HEK293 (cell line): Measurements from ENCODE around the gene SEPTIN2.

Experiments used
- CTCF ChIA-PET: fragments of 350-600 bp; formaldehyde crosslinking; extraction: SDS; loops from one replicate; lab custom pipeline; 2021; ENCODE audit warnings: antibody characterized with exemption; lab: Yijun Ruan, JAX
- POLR2A ChIA-PET: fragments of 300-600 bp; formaldehyde crosslinking; extraction: SDS; loops from one replicate; lab custom pipeline; 2020; ENCODE audit warnings: antibody characterized with exemption, inconsistent platforms; lab: Yijun Ruan, JAX
- H3K27ac ChIP-seq: fragments of 200-500 bp; sonication (Bioruptor generic); 2 replicates; pipeline ENCODE4 v1.5.1; 2014; ENCODE audit warnings: low read depth, low read length, control low read depth, inconsistent platforms; ENCODE audit errors: extremely low read depth
- H3K36me3 ChIP-seq, 2 experiments: fragments of 200-500 bp in 1 of 2; sonication (Bioruptor generic) in 1 of 2; 1 replicate in 1 of 2; 2 replicates in 1 of 2; pipeline ENCODE4 v1.5.1; 2014 to 2017; ENCODE audit warnings: inconsistent platforms in 2 of 2, low read length in 2 of 2; ENCODE audit not compliant: control insufficient read depth in 2 of 2, insufficient read depth in 1 of 2
- H3K4me1 ChIP-seq: fragments of 200-500 bp; sonication (Bioruptor generic); 2 replicates; pipeline ENCODE4 v1.5.1; 2014; ENCODE audit warnings: mild to moderate bottlenecking, low read length, inconsistent platforms; ENCODE audit not compliant: control insufficient read depth, insufficient read depth
- H3K4me3 ChIP-seq: 2 replicates; pipeline ENCODE4 v1.5.1; 2011; ENCODE audit warnings: low read depth, mild to moderate bottlenecking, control low read depth, low read length, moderate library complexity
- H3K9me3 ChIP-seq: fragments of 200-500 bp; sonication (Bioruptor generic); 2 replicates; pipeline ENCODE4 v1.5.1; 2014; ENCODE audit warnings: low read depth, low read length, inconsistent platforms; ENCODE audit not compliant: control insufficient read depth, insufficient read depth
- GFI1B ChIP-seq: fragments of 450-650 bp; formaldehyde crosslinking; IDR thresholded peaks from 2 replicates; pipeline ENCODE4 v1.5.1; 2016; ENCODE audit warnings: missing biosample characterization, missing genetic modification characterization
- PRDM2 ChIP-seq: fragments of 450-650 bp; formaldehyde crosslinking; IDR thresholded peaks from 2 replicates; pipeline ENCODE4 v1.5.1; 2016; ENCODE audit warnings: missing biosample characterization, missing genetic modification characterization, borderline replicate concordance
- SETDB1 ChIP-seq: IDR thresholded peaks from one replicate; pipeline ENCODE4 v1.6.1; 2017; ENCODE audit warnings: mild to moderate bottlenecking, low read length, moderate library complexity, mixed read lengths; ENCODE audit not compliant: insufficient read length
- ZIC2 ChIP-seq: fragments of 450-650 bp; formaldehyde crosslinking; IDR thresholded peaks from 2 replicates; pipeline ENCODE4 v1.5.1; 2016; ENCODE audit warnings: missing biosample characterization, missing genetic modification characterization
- ZNF133 ChIP-seq: fragments of 450-650 bp; formaldehyde crosslinking; IDR thresholded peaks from 2 replicates; pipeline ENCODE4 v1.5.1; 2016; ENCODE audit warnings: missing biosample characterization, missing genetic modification characterization
- ZNF2 ChIP-seq: fragments of 450-650 bp; formaldehyde crosslinking; IDR thresholded peaks from 2 replicates; pipeline ENCODE4 v1.5.1; 2016; ENCODE audit warnings: missing biosample characterization, missing genetic modification characterization
- ZNF335 ChIP-seq: fragments of 450-650 bp; formaldehyde crosslinking; conservative IDR thresholded peaks from 2 replicates; pipeline ENCODE4 v1.5.1; 2016; ENCODE audit warnings: missing biosample characterization, missing genetic modification characterization
- ZNF366 ChIP-seq: fragments of 450-650 bp; formaldehyde crosslinking; conservative IDR thresholded peaks from 2 replicates; pipeline ENCODE4 v1.5.1; 2016; ENCODE audit warnings: missing biosample characterization, missing genetic modification characterization
- ZNF394 ChIP-seq: fragments of 450-650 bp; formaldehyde crosslinking; IDR thresholded peaks from 2 replicates; pipeline ENCODE4 v1.5.1; 2016; ENCODE audit warnings: missing biosample characterization, missing genetic modification characterization, mild to moderate bottlenecking, moderate library complexity, borderline replicate concordance
- ZNF529 ChIP-seq: fragments of 450-650 bp; formaldehyde crosslinking; IDR thresholded peaks from 2 replicates; pipeline ENCODE4 v1.5.1; 2017; ENCODE audit warnings: missing genetic modification characterization, missing biosample characterization; ENCODE audit not compliant: insufficient replicate concordance
- ZNF549 ChIP-seq: fragments of 450-650 bp; IDR thresholded peaks from 2 replicates; pipeline ENCODE4 v1.5.1; 2018; ENCODE audit warnings: missing biosample characterization, missing genetic modification characterization, mild to moderate bottlenecking, inconsistent platforms, moderate library complexity
- ZSCAN30 ChIP-seq: fragments of 450-650 bp; IDR thresholded peaks from 2 replicates; pipeline ENCODE4 v1.5.1; 2018; ENCODE audit warnings: missing biosample characterization, mild to moderate bottlenecking, missing genetic modification characterization, moderate library complexity
- TF ChIP-seq, protein P1 (sequence below): fragments of 450-650 bp; formaldehyde crosslinking; IDR thresholded peaks from 2 replicates; pipeline ENCODE4 v1.5.1; 2016; ENCODE audit warnings: missing biosample characterization, missing genetic modification characterization
- TF ChIP-seq, protein P2 (sequence below): fragments of 450-650 bp; formaldehyde crosslinking; IDR thresholded peaks from 2 replicates; pipeline ENCODE4 v1.5.0; 2017; ENCODE audit warnings: missing biosample characterization, missing genetic modification characterization, borderline replicate concordance
- TF ChIP-seq, protein P3 (sequence below): fragments of 450-650 bp; formaldehyde crosslinking; IDR thresholded peaks from 2 replicates; pipeline ENCODE4 v1.5.1; 2016; ENCODE audit warnings: missing biosample characterization, missing genetic modification characterization

SEPTIN2 gene

GRCh38 chr2:241390301-241391206, 74.8 kb downstream of the SEPTIN2 start:
- Histone ChIP-seq H3K36me3 (peaks cover 0 to 14% of the 10 kb centered on the region in 2 experiments; a peak in 1 of 3 replicates), H3K4me1 (no peaks in the 10 kb centered on the region), H3K27ac (no peak overlapping the region), H3K4me3 (no peak overlapping the region), H3K9me3 (no peaks in the 10 kb centered on the region)
- CTCF ChIA-PET = no interaction called here
- POLR2A ChIA-PET = no interaction called here
- TF ChIP-seq ZNF529 (tag by site-specific recombination) = no peak
- TF ChIP-seq SETDB1 = no peak
- no peak for TF ChIP-seq ZSCAN30
- TF ChIP-seq, protein P1, sequence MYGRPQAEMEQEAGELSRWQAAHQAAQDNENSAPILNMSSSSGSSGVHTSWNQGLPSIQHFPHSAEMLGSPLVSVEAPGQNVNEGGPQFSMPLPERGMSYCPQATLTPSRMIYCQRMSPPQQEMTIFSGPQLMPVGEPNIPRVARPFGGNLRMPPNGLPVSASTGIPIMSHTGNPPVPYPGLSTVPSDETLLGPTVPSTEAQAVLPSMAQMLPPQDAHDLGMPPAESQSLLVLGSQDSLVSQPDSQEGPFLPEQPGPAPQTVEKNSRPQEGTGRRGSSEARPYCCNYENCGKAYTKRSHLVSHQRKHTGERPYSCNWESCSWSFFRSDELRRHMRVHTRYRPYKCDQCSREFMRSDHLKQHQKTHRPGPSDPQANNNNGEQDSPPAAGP (tag by site-specific recombination) = no peak
- no peak for TF ChIP-seq ZNF133 (tag by site-specific recombination)
- TF ChIP-seq ZNF394 (tag by site-specific recombination) = no peak
- TF ChIP-seq ZNF549 (tag by site-specific recombination) = no peak
- no peak for TF ChIP-seq PRDM2
- no peak for TF ChIP-seq ZNF2
- TF ChIP-seq GFI1B = no peak
- TF ChIP-seq, protein P2, sequence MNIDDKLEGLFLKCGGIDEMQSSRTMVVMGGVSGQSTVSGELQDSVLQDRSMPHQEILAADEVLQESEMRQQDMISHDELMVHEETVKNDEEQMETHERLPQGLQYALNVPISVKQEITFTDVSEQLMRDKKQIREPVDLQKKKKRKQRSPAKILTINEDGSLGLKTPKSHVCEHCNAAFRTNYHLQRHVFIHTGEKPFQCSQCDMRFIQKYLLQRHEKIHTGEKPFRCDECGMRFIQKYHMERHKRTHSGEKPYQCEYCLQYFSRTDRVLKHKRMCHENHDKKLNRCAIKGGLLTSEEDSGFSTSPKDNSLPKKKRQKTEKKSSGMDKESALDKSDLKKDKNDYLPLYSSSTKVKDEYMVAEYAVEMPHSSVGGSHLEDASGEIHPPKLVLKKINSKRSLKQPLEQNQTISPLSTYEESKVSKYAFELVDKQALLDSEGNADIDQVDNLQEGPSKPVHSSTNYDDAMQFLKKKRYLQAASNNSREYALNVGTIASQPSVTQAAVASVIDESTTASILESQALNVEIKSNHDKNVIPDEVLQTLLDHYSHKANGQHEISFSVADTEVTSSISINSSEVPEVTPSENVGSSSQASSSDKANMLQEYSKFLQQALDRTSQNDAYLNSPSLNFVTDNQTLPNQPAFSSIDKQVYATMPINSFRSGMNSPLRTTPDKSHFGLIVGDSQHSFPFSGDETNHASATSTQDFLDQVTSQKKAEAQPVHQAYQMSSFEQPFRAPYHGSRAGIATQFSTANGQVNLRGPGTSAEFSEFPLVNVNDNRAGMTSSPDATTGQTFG = no peak
- no peak for TF ChIP-seq ZIC2 (tag by site-specific recombination)
- TF ChIP-seq ZNF366 (tag by site-specific recombination) = no peak
- TF ChIP-seq ZNF335 (tag by site-specific recombination) = no peak
- TF ChIP-seq, protein P3, sequence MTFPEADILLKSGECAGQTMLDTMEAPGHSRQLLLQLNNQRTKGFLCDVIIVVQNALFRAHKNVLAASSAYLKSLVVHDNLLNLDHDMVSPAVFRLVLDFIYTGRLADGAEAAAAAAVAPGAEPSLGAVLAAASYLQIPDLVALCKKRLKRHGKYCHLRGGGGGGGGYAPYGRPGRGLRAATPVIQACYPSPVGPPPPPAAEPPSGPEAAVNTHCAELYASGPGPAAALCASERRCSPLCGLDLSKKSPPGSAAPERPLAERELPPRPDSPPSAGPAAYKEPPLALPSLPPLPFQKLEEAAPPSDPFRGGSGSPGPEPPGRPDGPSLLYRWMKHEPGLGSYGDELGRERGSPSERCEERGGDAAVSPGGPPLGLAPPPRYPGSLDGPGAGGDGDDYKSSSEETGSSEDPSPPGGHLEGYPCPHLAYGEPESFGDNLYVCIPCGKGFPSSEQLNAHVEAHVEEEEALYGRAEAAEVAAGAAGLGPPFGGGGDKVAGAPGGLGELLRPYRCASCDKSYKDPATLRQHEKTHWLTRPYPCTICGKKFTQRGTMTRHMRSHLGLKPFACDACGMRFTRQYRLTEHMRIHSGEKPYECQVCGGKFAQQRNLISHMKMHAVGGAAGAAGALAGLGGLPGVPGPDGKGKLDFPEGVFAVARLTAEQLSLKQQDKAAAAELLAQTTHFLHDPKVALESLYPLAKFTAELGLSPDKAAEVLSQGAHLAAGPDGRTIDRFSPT (tag by site-specific recombination) = no peak
